Measurements from ENCODE around the gene SH3RF2. TPM values are rescaled to one million over a fixed set of nuclear protein-coding genes. Genes with fewer than 3 reads are reported as not detected.
"Not testable (repeated sequence)": the region's sequence is repeated elsewhere in the genome, so short reads cannot be mapped to it uniquely, and the experiment has no call there.

SH3RF2 gene
- total RNA-seq, 1 donor from 2014 or later: 376 TPM

- no peak overlapping the region for H3K4me3 ChIP-seq
- DNase-seq: no peak
- TF ChIP-seq CTCF (IDR thresholded peaks at IDR 0.05; ENCODE audit: borderline replicate concordance): no peak
- no peaks in the 10 kb centered on the region for H3K4me1 ChIP-seq
- no peaks in the 10 kb centered on the region for H3K27me3 ChIP-seq (ENCODE audit: low read depth)
- H3K9me3 ChIP-seq (replicated peaks): peaks cover 7% of the 10 kb centered on the region
- no peaks in the 10 kb centered on the region for H3K36me3 ChIP-seq
- intact Hi-C loops (cut with micrococcal nuclease): no loop called here
- H3K27ac ChIP-seq (replicated peaks): no peak overlapping the region
Measured at GRCh38 chr5:146007270-146007669, 70.9 kb downstream of the SH3RF2 start.

- H3K36me3 ChIP-seq: no peaks in the 10 kb centered on the region
- intact Hi-C loops (cut with micrococcal nuclease): no loop called here
- H3K27ac ChIP-seq (replicated peaks): no peak overlapping the region
- H3K4me3 ChIP-seq: no peak overlapping the region
- no peaks in the 10 kb centered on the region for H3K27me3 ChIP-seq (ENCODE audit: low read depth)
- DNase-seq: no peak
- no peak for TF ChIP-seq CTCF (IDR thresholded peaks at IDR 0.05; ENCODE audit: borderline replicate concordance)
- no peaks in the 10 kb centered on the region for H3K4me1 ChIP-seq
- H3K9me3 ChIP-seq (replicated peaks): peaks cover 7% of the 10 kb centered on the region
Measured at GRCh38 chr5:146007989-146008388, 71.6 kb downstream of the SH3RF2 start.

- no peaks in the 10 kb centered on the region for H3K36me3 ChIP-seq
- intact Hi-C loops (cut with micrococcal nuclease): no loop called here
- TF ChIP-seq CTCF (IDR thresholded peaks at IDR 0.05; ENCODE audit: borderline replicate concordance): no peak
- no peaks in the 10 kb centered on the region for H3K4me1 ChIP-seq
- DNase-seq: no peak
- peaks cover 7% of the 10 kb centered on the region for H3K9me3 ChIP-seq (replicated peaks)
- H3K4me3 ChIP-seq: no peak overlapping the region
- H3K27me3 ChIP-seq (ENCODE audit: low read depth): no peaks in the 10 kb centered on the region
- no peak overlapping the region for H3K27ac ChIP-seq (replicated peaks)
Measured at GRCh38 chr5:146009020-146009419, 72.6 kb downstream of the SH3RF2 start.

GRCh38 chr5:146010447-146010846, 74.1 kb downstream of the SH3RF2 start:
- DNase-seq; H3K4me3 ChIP-seq; H3K27ac ChIP-seq (replicated peaks); H3K4me1 ChIP-seq; intact Hi-C loops (cut with micrococcal nuclease); H3K36me3 ChIP-seq; H3K9me3 ChIP-seq (replicated peaks); H3K27me3 ChIP-seq (ENCODE audit: low read depth): not testable (repeated sequence)

GRCh38 chr5:146013761-146014160, 77.4 kb downstream of the SH3RF2 start:
- Histone ChIP-seq H3K27ac (replicated peaks) (no peak overlapping the region), H3K4me1 (peaks cover 8% of the 10 kb centered on the region), H3K9me3 (replicated peaks) (peaks cover 7% of the 10 kb centered on the region), H3K4me3 (no peak overlapping the region), H3K36me3 (no peaks in the 10 kb centered on the region), H3K27me3 (ENCODE audit: low read depth) (no peaks in the 10 kb centered on the region)
- intact Hi-C loops (cut with micrococcal nuclease): no loop called here
- no peak for DNase-seq
- TF ChIP-seq CTCF (IDR thresholded peaks at IDR 0.05; ENCODE audit: borderline replicate concordance): no peak

- no peak for DNase-seq
- H3K4me1 ChIP-seq: peaks cover 8% of the 10 kb centered on the region
- no peaks in the 10 kb centered on the region for H3K36me3 ChIP-seq
- H3K9me3 ChIP-seq (replicated peaks): peaks cover 7% of the 10 kb centered on the region
- H3K4me3 ChIP-seq: no peak overlapping the region
- intact Hi-C loops (cut with micrococcal nuclease): no loop called here
- no peak overlapping the region for H3K27ac ChIP-seq (replicated peaks)
- TF ChIP-seq CTCF (IDR thresholded peaks at IDR 0.05; ENCODE audit: borderline replicate concordance): no peak
- H3K27me3 ChIP-seq (ENCODE audit: low read depth): no peaks in the 10 kb centered on the region
Measured at GRCh38 chr5:146015001-146015400, 78.6 kb downstream of the SH3RF2 start.

Data from left ventricle myocardium inferior (tissue), 1 donor.